Fibroblast of mammary gland (primary cell): Measurements from ENCODE around the gene YEATS4.

ENCODE experiments used
- DNase-seq: peaks from one replicate; pipeline ENCODE4 v3.0.0-alpha.2; 2010; ENCODE audit warnings: low read depth
- H3K4me3 ChIP-seq: 2 replicates; pipeline ENCODE4 v1.5.1; 2011; ENCODE audit warnings: low read depth, mild to moderate bottlenecking, low read length, moderate library complexity; ENCODE audit not compliant: control insufficient read depth
- CTCF ChIP-seq: conservative IDR thresholded peaks from 2 replicates; pipeline ENCODE4 v1.5.1; 2011; ENCODE audit warnings: low read depth, low read length, inconsistent platforms; ENCODE audit not compliant: control insufficient read depth, insufficient read depth

Gene YEATS4

DNA sequence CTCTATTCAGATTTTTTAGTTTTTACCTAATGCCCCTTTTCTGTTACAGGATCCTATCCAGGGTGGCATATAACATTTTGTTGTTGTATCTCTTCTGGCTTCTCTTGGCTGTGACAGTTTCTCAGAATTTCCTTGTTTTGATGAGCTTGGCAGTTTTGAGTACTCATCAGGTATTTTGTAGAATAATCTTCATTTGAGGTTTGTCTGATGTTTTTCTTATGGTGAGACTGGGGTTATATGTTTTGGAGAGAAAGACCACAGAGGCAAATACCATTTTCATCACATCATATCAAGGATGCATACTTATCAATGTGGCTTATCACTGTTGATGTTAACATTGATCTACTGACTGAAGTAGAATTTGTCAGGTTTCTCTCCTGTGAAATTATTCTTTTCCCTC, 25.4 kb upstream of the YEATS4 start:
- no peak overlapping the region for H3K4me3 ChIP-seq
- no peak for TF ChIP-seq CTCF
- DNase-seq = no peak

GRCh38 chr12:69337311-69338090, 22.0 kb upstream of the YEATS4 start:
- DNase-seq = no peak
- H3K4me3 ChIP-seq = no peak overlapping the region
- no peak for TF ChIP-seq CTCF

GRCh38 chr12:69338120-69338859, 21.3 kb upstream of the YEATS4 start:
- no peak overlapping the region for H3K4me3 ChIP-seq
- no peak for TF ChIP-seq CTCF
- DNase-seq = no peak

GRCh38 chr12:69338936-69339335, 20.6 kb upstream of the YEATS4 start:
- no peak overlapping the region for H3K4me3 ChIP-seq
- DNase-seq = no peak
- TF ChIP-seq CTCF = no peak

DNA sequence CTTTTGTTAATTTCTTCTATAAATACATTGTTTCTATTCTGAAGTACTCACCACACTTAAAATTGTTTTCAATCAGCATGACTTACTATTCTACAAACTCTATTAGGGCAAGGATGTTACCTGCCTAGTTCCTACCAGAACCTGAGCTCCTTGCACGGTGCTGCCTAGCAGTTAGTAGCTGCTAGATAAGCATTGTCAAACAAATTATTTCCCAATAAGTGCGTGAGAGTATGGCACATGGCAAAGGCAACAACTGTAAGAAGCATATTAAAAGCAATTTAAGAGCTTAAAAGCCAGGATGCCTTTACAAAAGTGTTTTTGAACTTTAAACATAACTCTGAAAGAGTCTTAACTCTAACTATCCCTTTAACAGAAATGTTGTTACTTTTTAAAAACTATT, 19.5 kb upstream of the YEATS4 start:
- no peak for TF ChIP-seq CTCF
- DNase-seq = no peak
- H3K4me3 ChIP-seq = no peak overlapping the region

DNA sequence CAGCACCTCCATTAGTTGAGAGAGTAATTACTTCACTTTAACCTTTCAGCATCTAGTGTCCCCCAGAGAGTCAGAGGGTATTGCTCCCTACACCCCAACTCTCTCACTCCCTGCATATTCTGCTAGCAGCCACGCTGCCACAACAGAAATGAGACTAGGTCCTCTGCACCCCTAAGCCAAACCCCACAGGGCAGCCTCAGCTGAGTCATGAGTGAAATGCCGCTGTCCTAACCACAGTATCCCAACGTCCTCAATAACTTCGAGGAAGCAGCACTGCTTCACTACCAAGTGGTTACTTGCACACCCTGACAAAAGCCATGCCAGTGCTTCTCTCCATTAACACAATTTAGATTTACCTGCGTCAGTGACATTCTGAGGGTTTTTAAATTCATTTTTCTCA, 18.2 kb upstream of the YEATS4 start:
- DNase-seq = no peak
- H3K4me3 ChIP-seq = no peak overlapping the region
- TF ChIP-seq CTCF = no peak
